ENCODE data around the gene FIGN.

The FIGN gene

GRCh38 chr2:163630836-163631235, 105.0 kb downstream of the FIGN start:
- Histone ChIP-seq H3K9me3 (ENCODE audit: low read length) (no peaks in the 10 kb centered on the region), H3K36me3 (ENCODE audit: insufficient read depth, low read length) (no peaks in the 10 kb centered on the region), H3K4me1 (ENCODE audit: insufficient read depth, low read length) (no peaks in the 10 kb centered on the region), H3K27ac (ENCODE audit: low read depth, low read length) (no peak overlapping the region), H3K9ac (ENCODE audit: low read length) (no peak overlapping the region), H3K4me3 (ENCODE audit: low read depth in 1 of 2, low read length in 2 of 2) (no peak overlapping the region), H3K27me3 (ENCODE audit: control insufficient read depth in 1 of 2, insufficient read depth in 2 of 2, low read length in 2 of 2) (no peaks in the 10 kb centered on the region)

- Histone ChIP-seq H3K36me3 (ENCODE audit: insufficient read depth, low read length) (no peaks in the 10 kb centered on the region), H3K4me3 (ENCODE audit: low read depth in 1 of 2, low read length in 2 of 2) (no peak overlapping the region), H3K27ac (ENCODE audit: low read depth, low read length) (no peak overlapping the region), H3K27me3 (ENCODE audit: control insufficient read depth in 1 of 2, insufficient read depth in 2 of 2, low read length in 2 of 2) (no peaks in the 10 kb centered on the region), H3K4me1 (ENCODE audit: insufficient read depth, low read length) (no peaks in the 10 kb centered on the region), H3K9me3 (ENCODE audit: low read length) (no peaks in the 10 kb centered on the region), H3K9ac (ENCODE audit: low read length) (no peak overlapping the region)
Measured at GRCh38 chr2:163626639-163627109, 109.1 kb downstream of the FIGN start.

GRCh38 chr2:163626208-163626607, 109.6 kb downstream of the FIGN start:
- Histone ChIP-seq H3K4me1 (ENCODE audit: insufficient read depth, low read length) (no peaks in the 10 kb centered on the region), H3K27ac (ENCODE audit: low read depth, low read length) (no peak overlapping the region), H3K27me3 (ENCODE audit: control insufficient read depth in 1 of 2, insufficient read depth in 2 of 2, low read length in 2 of 2) (no peaks in the 10 kb centered on the region)

GRCh38 chr2:163625632-163626031, 110.2 kb downstream of the FIGN start:
- no peaks in the 10 kb centered on the region for H3K27me3 ChIP-seq (ENCODE audit: control insufficient read depth in 1 of 2, insufficient read depth in 2 of 2, low read length in 2 of 2)
- no peak overlapping the region for H3K4me3 ChIP-seq (ENCODE audit: low read depth in 1 of 2, low read length in 2 of 2)
- no peaks in the 10 kb centered on the region for H3K36me3 ChIP-seq (ENCODE audit: insufficient read depth, low read length)
- H3K27ac ChIP-seq (ENCODE audit: low read depth, low read length): no peak overlapping the region
- H3K4me1 ChIP-seq (ENCODE audit: insufficient read depth, low read length): no peaks in the 10 kb centered on the region
- no peaks in the 10 kb centered on the region for H3K9me3 ChIP-seq (ENCODE audit: low read length)
- no peak overlapping the region for H3K9ac ChIP-seq (ENCODE audit: low read length)

More at GRCh38 chr2:163626208-163626607, 109.6 kb downstream of the FIGN start:
- H3K4me3 ChIP-seq (ENCODE audit: low read depth in 1 of 2, low read length in 2 of 2): no peak overlapping the region
- H3K9me3 ChIP-seq (ENCODE audit: low read length): no peaks in the 10 kb centered on the region
- no peaks in the 10 kb centered on the region for H3K36me3 ChIP-seq (ENCODE audit: insufficient read depth, low read length)
- H3K9ac ChIP-seq (ENCODE audit: low read length): no peak overlapping the region

- H3K4me1 ChIP-seq (ENCODE audit: insufficient read depth, low read length): no peaks in the 10 kb centered on the region
- no peak overlapping the region for H3K9ac ChIP-seq (ENCODE audit: low read length)
- no peaks in the 10 kb centered on the region for H3K9me3 ChIP-seq (ENCODE audit: low read length)
- H3K4me3 ChIP-seq (ENCODE audit: low read depth in 1 of 2, low read length in 2 of 2): no peak overlapping the region
- H3K27ac ChIP-seq (ENCODE audit: low read depth, low read length): no peak overlapping the region
- no peaks in the 10 kb centered on the region for H3K36me3 ChIP-seq (ENCODE audit: insufficient read depth, low read length)
- H3K27me3 ChIP-seq (ENCODE audit: control insufficient read depth in 1 of 2, insufficient read depth in 2 of 2, low read length in 2 of 2): no peaks in the 10 kb centered on the region
Measured at GRCh38 chr2:163621445-163622004, 114.3 kb downstream of the FIGN start.

GRCh38 chr2:163617517-163617916, 118.3 kb downstream of the FIGN start:
- Histone ChIP-seq H3K27me3 (ENCODE audit: control insufficient read depth in 1 of 2, insufficient read depth in 2 of 2, low read length in 2 of 2) (no peaks in the 10 kb centered on the region), H3K36me3 (ENCODE audit: insufficient read depth, low read length) (no peaks in the 10 kb centered on the region)

GRCh38 chr2:163613266-163613731, 122.5 kb downstream of the FIGN start:
- Histone ChIP-seq H3K27ac (ENCODE audit: low read depth, low read length) (no peak overlapping the region), H3K4me3 (ENCODE audit: low read depth in 1 of 2, low read length in 2 of 2) (no peak overlapping the region), H3K9me3 (ENCODE audit: low read length) (no peaks in the 10 kb centered on the region), H3K9ac (ENCODE audit: low read length) (no peak overlapping the region), H3K27me3 (ENCODE audit: control insufficient read depth in 1 of 2, insufficient read depth in 2 of 2, low read length in 2 of 2) (no peaks in the 10 kb centered on the region), H3K36me3 (ENCODE audit: insufficient read depth, low read length) (peaks cover 10% of the 10 kb centered on the region), H3K4me1 (ENCODE audit: insufficient read depth, low read length) (no peaks in the 10 kb centered on the region)

More at GRCh38 chr2:163617517-163617916, 118.3 kb downstream of the FIGN start:
- Histone ChIP-seq H3K4me3 (ENCODE audit: low read depth in 1 of 2, low read length in 2 of 2) (no peak overlapping the region), H3K27ac (ENCODE audit: low read depth, low read length) (no peak overlapping the region), H3K4me1 (ENCODE audit: insufficient read depth, low read length) (no peaks in the 10 kb centered on the region), H3K9me3 (ENCODE audit: low read length) (no peaks in the 10 kb centered on the region), H3K9ac (ENCODE audit: low read length) (no peak overlapping the region)

GRCh38 chr2:163612332-163612731, 123.5 kb downstream of the FIGN start:
- H3K27me3 ChIP-seq (ENCODE audit: control insufficient read depth in 1 of 2, insufficient read depth in 2 of 2, low read length in 2 of 2): no peaks in the 10 kb centered on the region
- no peak overlapping the region for H3K4me3 ChIP-seq (ENCODE audit: low read depth in 1 of 2, low read length in 2 of 2)
- H3K36me3 ChIP-seq (ENCODE audit: insufficient read depth, low read length): peaks cover 10% of the 10 kb centered on the region
- no peaks in the 10 kb centered on the region for H3K4me1 ChIP-seq (ENCODE audit: insufficient read depth, low read length)
- H3K27ac ChIP-seq (ENCODE audit: low read depth, low read length): no peak overlapping the region
- H3K9ac ChIP-seq (ENCODE audit: low read length): no peak overlapping the region
- no peaks in the 10 kb centered on the region for H3K9me3 ChIP-seq (ENCODE audit: low read length)

- Histone ChIP-seq H3K4me3 (ENCODE audit: low read depth in 1 of 2, low read length in 2 of 2) (no peak overlapping the region), H3K27me3 (ENCODE audit: control insufficient read depth in 1 of 2, insufficient read depth in 2 of 2, low read length in 2 of 2) (no peaks in the 10 kb centered on the region), H3K9me3 (ENCODE audit: low read length) (no peaks in the 10 kb centered on the region), H3K4me1 (ENCODE audit: insufficient read depth, low read length) (no peaks in the 10 kb centered on the region), H3K36me3 (ENCODE audit: insufficient read depth, low read length) (peaks cover 10% of the 10 kb centered on the region), H3K9ac (ENCODE audit: low read length) (no peak overlapping the region), H3K27ac (ENCODE audit: low read depth, low read length) (no peak overlapping the region)
Measured at GRCh38 chr2:163611557-163611906, 124.3 kb downstream of the FIGN start.

GRCh38 chr2:163610817-163611556, 124.8 kb downstream of the FIGN start:
- no peak overlapping the region for H3K27ac ChIP-seq (ENCODE audit: low read depth, low read length)
- no peaks in the 10 kb centered on the region for H3K9me3 ChIP-seq (ENCODE audit: low read length)
- no peak overlapping the region for H3K9ac ChIP-seq (ENCODE audit: low read length)
- H3K36me3 ChIP-seq (ENCODE audit: insufficient read depth, low read length): peaks cover 10% of the 10 kb centered on the region
- H3K27me3 ChIP-seq (ENCODE audit: control insufficient read depth in 1 of 2, insufficient read depth in 2 of 2, low read length in 2 of 2): no peaks in the 10 kb centered on the region
- no peaks in the 10 kb centered on the region for H3K4me1 ChIP-seq (ENCODE audit: insufficient read depth, low read length)
- no peak overlapping the region for H3K4me3 ChIP-seq (ENCODE audit: low read depth in 1 of 2, low read length in 2 of 2)

GRCh38 chr2:163607630-163608029, 128.2 kb downstream of the FIGN start:
- H3K4me1 ChIP-seq (ENCODE audit: insufficient read depth, low read length): no peaks in the 10 kb centered on the region
- H3K27ac ChIP-seq (ENCODE audit: low read depth, low read length): no peak overlapping the region
- no peaks in the 10 kb centered on the region for H3K9me3 ChIP-seq (ENCODE audit: low read length)
- H3K36me3 ChIP-seq (ENCODE audit: insufficient read depth, low read length): peaks cover 10% of the 10 kb centered on the region
- H3K9ac ChIP-seq (ENCODE audit: low read length): no peak overlapping the region
- no peak overlapping the region for H3K4me3 ChIP-seq (ENCODE audit: low read depth in 1 of 2, low read length in 2 of 2)
- H3K27me3 ChIP-seq (ENCODE audit: control insufficient read depth in 1 of 2, insufficient read depth in 2 of 2, low read length in 2 of 2): no peaks in the 10 kb centered on the region

- H3K4me3 ChIP-seq (ENCODE audit: low read depth in 1 of 2, low read length in 2 of 2): no peak overlapping the region
- peaks cover 10% of the 10 kb centered on the region for H3K36me3 ChIP-seq (ENCODE audit: insufficient read depth, low read length)
- no peaks in the 10 kb centered on the region for H3K9me3 ChIP-seq (ENCODE audit: low read length)
- H3K9ac ChIP-seq (ENCODE audit: low read length): no peak overlapping the region
- H3K27ac ChIP-seq (ENCODE audit: low read depth, low read length): no peak overlapping the region
- H3K4me1 ChIP-seq (ENCODE audit: insufficient read depth, low read length): no peaks in the 10 kb centered on the region
- no peaks in the 10 kb centered on the region for H3K27me3 ChIP-seq (ENCODE audit: control insufficient read depth in 1 of 2, insufficient read depth in 2 of 2, low read length in 2 of 2)
Measured at GRCh38 chr2:163606878-163607277, 128.9 kb downstream of the FIGN start.
